ENCODE results near the gene JMJD1C.

DNA sequence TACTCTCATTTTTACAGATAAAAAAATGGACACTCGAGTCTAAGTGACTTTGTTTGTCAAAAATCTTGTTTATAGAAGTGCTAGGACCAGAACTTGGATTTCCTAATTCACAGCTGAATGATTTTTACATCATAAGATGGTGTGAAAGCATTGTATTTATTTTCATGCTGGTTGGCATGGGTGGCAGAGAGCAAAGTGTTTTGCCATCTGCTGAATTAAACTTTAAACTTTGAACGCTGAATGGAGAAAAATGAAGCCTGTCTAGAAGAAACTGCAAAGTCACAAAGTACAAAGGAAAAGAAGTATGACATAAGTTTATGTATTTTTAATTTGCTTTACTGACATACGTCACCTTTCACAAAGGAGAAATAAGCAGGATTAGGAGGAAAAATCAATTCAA lies 190.7 kb downstream of the JMJD1C start:
- TF ChIP-seq HOXC10 (CRISPR knock-in tag; IDR thresholded peaks at IDR 0.05), result no peak
- TF ChIP-seq ZNF138 (tag by site-specific recombination; IDR thresholded peaks at IDR 0.05; ENCODE audit: borderline replicate concordance), result no peak
- no peak for TF ChIP-seq ZNF558 (tag by site-specific recombination; IDR thresholded peaks at IDR 0.05)
- TF ChIP-seq, protein P1, sequence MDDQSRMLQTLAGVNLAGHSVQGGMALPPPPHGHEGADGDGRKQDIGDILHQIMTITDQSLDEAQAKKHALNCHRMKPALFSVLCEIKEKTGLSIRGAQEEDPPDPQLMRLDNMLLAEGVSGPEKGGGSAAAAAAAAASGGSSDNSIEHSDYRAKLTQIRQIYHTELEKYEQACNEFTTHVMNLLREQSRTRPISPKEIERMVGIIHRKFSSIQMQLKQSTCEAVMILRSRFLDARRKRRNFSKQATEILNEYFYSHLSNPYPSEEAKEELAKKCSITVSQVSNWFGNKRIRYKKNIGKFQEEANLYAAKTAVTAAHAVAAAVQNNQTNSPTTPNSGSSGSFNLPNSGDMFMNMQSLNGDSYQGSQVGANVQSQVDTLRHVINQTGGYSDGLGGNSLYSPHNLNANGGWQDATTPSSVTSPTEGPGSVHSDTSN (CRISPR knock-in tag; IDR thresholded peaks at IDR 0.05), result no peak
- no peak for TF ChIP-seq ZNF623 (tag by site-specific recombination; IDR thresholded peaks at IDR 0.05)

Data from HEK293 (cell line).